ENCODE measurements around the gene ARID5A.
"Not testable (repeated sequence)": the region's sequence is repeated elsewhere in the genome, so short reads cannot be mapped to it uniquely, and the experiment has no call there.

Gene ARID5A
- total RNA-seq = 105 to 147 (median 110) reads per million in 3 experiments

GRCh38 chr2:96536445-96537065 lies at the start of gene ARID5A:
ARID5A (plus strand) TSS chr2:96536752; CDS start chr2:96536827, 75 bp downstream.
- DNase-seq = peak; percentile 86

- DNase-seq = no peak
Measured at GRCh38 chr2:96489261-96489660, 47.3 kb upstream of the ARID5A start.

GRCh38 chr2:96489663-96490062 lies 46.9 kb upstream of the ARID5A start:
- DNase-seq = no peak

DNA sequence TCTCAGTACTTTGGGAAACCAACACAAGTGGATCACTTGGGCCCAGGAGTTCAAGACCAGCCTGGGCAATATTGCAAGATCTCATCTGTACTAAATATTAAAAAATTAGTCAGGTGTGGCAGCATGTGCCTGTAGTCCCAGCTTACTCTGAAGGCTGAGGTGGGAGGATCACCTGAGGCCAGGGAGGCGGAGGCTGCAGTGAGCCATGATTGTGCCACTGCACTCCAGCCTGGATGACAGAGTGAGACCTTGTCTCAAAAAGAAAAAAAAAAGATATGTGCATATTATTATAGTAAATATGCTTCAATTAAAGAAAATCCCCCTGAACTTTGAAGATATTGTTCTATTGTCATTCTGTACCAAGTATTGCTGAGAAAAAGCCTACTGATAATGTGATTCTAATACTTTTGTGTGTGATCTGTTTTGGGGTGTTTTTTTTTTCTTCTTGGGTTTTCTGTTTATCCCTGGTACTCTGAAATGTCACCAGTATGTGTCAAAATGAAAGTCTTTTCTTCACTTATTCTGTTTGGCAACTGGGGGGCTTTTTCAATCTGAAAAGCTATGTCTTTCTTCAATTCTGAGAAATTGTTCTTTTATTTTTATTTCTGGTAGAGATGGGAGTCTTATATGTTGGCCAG lies 44.6 kb upstream of the ARID5A start:
- DNase-seq = no peak

- no peak for DNase-seq
Measured at GRCh38 chr2:96493072-96493471, 43.5 kb upstream of the ARID5A start.

DNA sequence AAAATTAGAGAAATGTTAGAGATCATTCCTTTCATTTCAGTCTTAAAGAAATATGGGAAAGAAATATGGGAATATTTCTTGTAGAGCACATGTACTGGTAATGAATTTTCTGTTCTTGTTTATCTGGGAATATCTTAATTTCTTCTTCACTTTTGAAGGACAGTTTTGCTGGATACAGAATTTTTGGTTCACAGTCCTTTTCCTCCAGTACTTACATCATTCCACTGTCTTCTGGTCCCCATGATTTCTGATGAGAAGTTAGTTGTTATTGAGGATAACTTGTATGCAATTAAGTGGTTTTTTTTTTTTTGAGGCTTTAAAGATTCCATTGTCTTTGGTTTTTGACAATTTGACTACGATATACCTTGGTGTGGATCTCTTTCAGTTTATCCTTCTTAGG lies 42.4 kb upstream of the ARID5A start:
- no peak for DNase-seq

DNA sequence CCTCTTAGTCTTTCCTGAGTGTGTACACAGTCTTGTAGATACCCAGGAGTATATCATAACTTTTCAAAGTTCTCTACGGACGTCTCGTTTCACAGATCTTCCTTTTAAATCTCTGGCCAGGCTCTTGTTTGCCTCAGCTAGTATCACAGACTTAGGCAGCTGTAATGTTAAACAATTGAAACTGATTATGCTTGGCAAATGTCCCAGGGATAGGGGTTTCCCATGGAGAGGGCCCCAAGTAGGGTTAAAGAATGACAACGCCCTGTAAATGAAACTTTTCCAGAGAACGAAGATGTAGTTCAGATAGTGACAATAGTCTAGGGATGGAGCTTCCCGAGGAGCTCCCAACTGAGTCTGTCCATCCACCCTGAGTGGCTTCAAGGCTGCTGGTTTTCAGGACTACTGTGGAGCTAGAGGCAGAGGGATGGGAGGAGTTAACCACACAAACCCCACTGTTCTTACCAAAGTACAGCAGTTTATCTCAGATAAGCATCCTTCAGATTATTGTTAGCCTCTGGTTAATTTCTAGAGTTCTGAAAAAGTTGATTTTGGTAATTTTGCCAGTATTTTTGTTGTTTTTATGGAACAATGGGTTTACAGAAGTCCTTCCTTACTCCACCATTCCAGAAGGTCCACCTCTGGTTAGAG lies 40.4 kb upstream of the ARID5A start:
- DNase-seq = no peak

- DNase-seq = no peak
Measured at GRCh38 chr2:96498021-96498431, 38.5 kb upstream of the ARID5A start.

DNA sequence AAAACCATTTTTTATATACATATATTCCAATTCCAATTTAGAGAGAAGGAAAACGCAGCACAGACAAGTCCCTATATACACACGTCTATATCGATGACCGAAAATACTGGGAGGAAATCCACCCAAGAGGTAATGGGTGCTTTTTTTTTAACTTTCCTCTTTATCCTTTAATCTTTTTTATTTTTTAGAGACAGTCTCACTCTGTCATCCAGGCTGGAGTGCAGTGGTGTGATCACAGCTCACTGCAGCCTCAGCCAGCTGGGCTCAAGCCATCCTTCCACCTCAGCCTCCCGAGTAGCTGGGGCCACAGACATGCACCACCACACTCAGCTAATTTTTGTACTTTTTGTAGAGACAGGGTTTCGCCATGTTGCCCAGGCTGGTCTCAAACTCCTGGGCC lies 37.9 kb upstream of the ARID5A start:
- not testable (repeated sequence) for DNase-seq

DNA sequence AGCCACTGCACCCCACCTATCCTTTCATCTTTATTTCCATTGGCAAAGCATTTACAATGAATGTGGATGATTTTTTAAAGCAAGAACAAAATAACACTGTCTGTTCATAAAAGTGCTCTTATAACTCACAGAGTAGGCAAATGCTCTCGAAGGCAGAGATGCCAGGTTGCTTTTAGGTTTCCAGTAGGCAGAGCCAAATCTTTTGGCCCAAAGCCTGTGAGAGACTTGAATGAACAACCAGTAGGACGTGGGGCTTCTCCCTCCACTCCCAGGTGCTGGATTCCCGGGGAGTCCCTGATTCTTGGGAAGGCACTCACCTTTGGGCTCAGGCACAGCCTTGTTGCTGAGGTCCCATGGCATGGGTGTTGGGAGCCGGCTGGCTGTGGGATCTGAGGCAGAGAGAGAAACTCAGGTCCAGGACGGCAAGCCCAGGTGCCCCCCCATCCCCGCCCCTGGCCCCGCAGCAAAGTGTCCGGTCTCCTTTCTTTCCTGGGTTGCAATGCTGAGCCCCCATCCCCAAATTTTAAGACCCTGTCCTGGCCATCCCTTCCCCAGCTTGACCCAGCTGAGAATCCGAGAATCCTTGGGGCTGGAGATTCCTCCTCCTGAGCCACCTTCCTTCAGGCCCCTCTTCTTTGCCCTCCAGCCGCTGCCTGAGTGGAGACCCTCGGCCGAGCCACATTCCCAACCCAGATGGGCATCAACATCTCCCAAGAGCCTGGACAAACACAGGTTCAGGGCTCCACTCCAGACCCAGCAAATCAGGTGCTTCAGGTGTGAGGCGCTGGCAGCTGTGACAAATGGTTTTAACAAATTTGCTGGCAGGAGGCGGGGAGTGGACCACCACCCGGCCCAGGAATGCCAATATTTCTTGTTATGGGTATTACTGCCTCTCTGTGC lies 37.2 kb upstream of the ARID5A start:
- DNase-seq = no peak

- no peak for DNase-seq
Measured at GRCh38 chr2:96500385-96501066, 36.0 kb upstream of the ARID5A start.

DNA sequence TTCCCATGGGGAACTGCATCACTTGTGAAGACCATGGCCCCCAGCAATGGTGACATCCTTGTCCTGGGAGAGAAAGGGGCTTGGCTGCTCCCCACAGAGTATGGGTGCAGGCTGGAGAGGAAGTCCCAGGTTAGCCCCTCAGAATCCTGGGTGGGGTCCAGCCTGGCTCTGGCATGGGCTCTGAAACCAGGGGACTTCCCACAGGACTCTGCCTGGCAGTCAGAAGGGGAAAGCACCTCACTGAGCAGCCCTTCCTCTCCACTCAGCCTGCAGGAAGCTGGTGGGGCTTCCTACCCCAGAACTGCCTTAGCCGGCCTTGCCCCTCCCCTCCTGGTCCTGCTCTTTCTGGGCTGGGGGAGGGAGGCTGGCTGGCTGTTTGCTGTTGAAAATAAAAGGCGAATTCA lies 35.1 kb upstream of the ARID5A start:
- DNase-seq = no peak

DNA sequence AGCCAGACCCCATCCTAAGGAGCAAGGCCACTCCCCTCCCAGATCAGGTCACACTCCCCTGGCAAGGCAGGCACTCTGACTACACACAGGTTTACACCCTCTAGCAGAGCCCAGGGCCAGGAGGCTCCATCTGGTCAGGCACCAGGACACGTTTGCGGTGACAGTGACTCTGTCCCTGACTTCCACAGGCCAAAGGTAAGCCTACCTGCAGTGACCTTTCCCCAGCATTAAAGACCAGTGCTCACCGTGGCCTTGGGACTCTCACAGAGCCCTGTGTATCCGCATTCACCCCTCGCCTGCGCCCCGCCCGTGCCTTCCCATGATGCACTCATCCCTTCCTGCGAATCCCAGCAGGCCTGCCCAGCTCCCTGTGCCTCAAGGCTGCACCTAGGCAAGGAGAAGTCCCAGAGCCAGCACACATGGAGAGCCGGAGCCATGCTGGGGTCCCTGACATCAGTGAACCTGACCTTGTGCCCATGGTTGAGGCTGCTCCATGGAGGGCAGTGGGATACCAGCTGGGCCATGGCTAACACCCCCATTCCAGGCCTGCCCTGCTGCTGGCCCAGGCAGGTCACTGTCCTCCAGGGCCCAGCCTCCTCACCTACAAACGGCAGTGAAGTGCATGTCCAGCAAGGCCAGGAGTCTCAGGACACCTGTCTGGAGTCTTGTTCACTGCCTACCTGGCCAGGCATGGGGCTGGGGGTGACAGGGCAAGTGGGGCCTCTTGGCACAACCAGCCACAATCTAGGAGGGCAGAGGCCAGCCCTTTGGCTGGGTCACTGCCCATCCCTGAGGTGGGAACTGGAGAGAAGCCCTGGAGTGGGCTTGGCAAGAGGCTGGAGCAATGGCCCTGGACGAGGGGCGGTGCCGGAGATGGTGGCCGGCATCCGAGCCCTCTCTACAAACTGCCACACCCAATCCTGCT lies 34.4 kb upstream of the ARID5A start:
- no peak for DNase-seq

DNA sequence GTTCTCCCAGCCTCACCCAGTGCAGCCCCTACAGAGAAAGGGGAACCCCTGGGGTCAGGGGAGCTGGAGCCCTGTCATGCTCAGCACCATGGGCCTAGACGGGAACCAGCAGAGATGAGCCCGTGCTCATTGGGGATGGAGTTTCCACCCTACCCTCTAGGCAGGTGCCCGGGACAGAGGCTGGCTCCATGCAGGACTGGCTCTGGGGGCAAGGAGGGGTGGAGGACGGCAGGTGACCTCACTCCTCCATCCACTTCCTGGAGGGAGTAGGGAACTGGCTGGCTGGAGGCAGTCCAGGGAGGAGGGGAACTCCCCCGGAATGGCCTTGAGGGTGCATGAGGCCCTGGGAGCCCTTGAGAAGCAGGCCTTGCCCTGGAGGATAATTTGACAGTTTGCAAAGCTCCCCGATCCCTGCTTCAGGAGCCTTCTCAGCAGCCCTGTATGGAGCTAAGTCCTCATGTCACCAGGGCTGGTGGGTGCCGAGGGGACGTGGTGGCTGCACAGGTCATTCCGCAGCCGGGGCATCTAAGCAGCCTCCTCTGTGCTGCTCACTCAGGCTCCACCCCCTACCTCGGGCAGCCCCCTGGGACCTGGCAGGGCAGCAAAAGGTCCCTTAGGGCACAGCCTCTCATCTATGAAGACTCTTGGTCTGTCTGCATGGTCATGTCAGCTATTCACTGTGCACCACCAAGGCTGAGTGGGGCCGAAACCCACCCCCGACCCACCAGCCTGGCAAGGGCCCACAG lies 33.5 kb upstream of the ARID5A start:
- DNase-seq = no peak

- no peak for DNase-seq
Measured at GRCh38 chr2:96503637-96504243, 32.8 kb upstream of the ARID5A start.

DNA sequence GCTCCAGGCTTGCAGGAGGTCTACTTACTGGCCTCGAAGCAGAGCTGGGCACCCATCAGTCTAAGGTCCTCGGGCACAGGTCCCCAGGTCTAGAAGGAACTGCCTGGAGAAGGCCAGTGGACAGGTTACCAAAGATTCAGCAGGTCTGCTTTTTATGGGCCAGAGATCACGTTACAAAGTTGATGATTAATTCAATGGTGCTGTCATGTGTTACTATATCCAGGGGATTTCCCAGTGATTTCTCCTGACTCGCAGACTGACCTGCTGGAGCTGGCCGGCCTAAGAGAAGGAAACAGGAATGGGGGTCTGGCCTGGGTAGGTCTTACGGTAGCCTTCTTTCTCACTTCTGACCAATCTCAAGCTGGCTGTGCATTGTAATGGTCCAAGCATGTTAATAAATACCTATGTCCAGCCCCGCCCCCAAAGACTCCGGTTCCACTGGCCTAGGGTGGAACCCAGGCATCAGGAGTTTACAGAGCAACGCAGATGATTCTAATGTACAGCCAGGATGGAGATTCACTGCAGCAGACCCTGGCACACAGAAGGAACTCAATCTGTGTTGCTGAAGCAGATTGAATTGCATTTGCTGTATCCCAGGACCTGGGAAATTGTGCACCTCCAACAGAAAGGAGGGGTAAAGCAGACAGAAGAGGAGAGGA lies 31.2 kb upstream of the ARID5A start, which contains the start of gene NEURL3:
Gene NEURL3 (minus strand): TSS at position 127 of the 659 bp plus-strand sequence. CDS start 71 bp downstream, at position 56.
- no peak for DNase-seq

DNA sequence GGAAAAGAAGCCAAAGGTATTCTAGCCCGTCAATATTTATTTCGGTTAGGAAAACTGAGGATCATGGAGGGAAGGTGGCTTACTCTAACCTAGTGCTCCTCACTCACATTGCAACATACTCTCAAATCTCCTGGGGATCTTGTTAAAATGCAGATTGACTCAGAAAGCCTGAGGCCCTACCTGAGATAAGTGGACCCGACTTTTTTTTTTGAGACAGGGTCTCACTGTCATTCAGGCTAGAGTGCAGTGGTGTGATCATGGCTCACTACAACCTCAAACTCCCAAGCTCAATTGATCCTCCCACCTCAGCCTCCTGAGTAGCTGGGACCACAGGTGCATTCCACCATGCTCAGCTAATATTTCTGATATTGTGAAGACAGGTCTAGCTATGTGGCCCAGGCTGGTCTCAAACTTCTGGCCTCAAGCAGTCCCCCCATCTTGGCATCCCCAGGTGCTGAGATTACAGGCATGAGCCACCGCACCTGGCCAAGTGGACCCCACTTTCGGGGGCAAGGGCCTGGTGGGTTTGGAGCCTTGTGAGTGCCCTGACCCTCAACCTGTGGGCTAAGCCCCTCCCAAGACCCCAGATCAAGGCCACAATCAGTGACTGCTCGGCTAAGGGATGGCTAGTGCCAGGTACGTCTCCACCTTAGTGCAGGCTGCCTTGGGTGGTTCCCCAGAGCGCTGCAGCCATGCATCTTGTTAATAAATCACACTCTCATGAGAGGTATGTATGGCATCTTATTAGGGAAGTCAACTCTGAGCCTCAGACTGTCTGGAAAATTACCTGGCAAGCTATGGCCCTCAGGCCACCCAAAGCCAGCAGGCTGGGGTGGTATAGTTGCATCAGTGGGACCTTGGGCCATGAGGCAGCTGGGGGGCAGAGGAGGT lies 30.3 kb upstream of the ARID5A start:
- no peak for DNase-seq

DNA sequence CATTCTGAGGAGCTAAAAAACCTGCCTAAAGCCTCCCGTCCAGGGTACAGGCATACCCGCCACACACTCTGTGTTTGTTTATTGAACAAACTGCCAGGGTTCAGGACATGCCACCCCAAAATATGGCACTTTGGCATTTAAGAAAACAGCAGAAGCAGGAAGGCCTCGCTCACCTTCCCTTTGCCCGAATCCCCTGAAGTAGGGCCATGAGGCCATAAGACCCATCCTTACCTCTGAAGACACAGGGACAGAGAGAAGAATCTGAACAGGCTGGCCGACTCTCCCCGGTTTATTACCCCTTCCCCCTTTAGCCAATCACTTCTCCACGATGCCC lies 29.7 kb upstream of the ARID5A start:
- no peak for DNase-seq

All from central memory CD4-positive, alpha-beta T cell (primary cell).